ENCODE data around the gene MYCBP2.

Gene MYCBP2

GRCh38 chr13:77065461-77066147 is 261.3 kb downstream of the MYCBP2 start:
- DNase-seq: no peak

GRCh38 chr13:77062097-77062496 is 264.8 kb downstream of the MYCBP2 start:
- no peak for DNase-seq

GRCh38 chr13:77061362-77061761 is 265.5 kb downstream of the MYCBP2 start:
- no peak for DNase-seq

GRCh38 chr13:77056886-77057285 is 270.0 kb downstream of the MYCBP2 start:
- DNase-seq: no peak

GRCh38 chr13:77056382-77056781 is 270.5 kb downstream of the MYCBP2 start:
- no peak for DNase-seq

GRCh38 chr13:77055158-77055557 is 271.7 kb downstream of the MYCBP2 start:
- DNase-seq: no peak

GRCh38 chr13:77053192-77053591 is 273.7 kb downstream of the MYCBP2 start:
- DNase-seq: no peak

GRCh38 chr13:77048681-77049080 is 278.2 kb downstream of the MYCBP2 start:
- DNase-seq: no peak

- no peak for DNase-seq
These were observed 279.1 kb downstream of the MYCBP2 start for GRCh38 chr13:77047649-77048343.

GRCh38 chr13:77042566-77043177 is 284.2 kb downstream of the MYCBP2 start:
- DNase-seq: no peak

- no peak for DNase-seq
These were observed 286.1 kb downstream of the MYCBP2 start for GRCh38 chr13:77040835-77041234.

- DNase-seq: no peak
These were observed 286.8 kb downstream of the MYCBP2 start for GRCh38 chr13:77040076-77040475.

GRCh38 chr13:77038907-77039480 is 287.9 kb downstream of the MYCBP2 start:
- DNase-seq: no peak

GRCh38 chr13:77036279-77036678 is 290.6 kb downstream of the MYCBP2 start:
- no peak for DNase-seq

GRCh38 chr13:77034881-77035280 is 292.0 kb downstream of the MYCBP2 start:
- DNase-seq: no peak

- no peak for DNase-seq
These were observed 293.1 kb downstream of the MYCBP2 start for GRCh38 chr13:77033717-77034302.

- no peak for DNase-seq
These were observed 295.1 kb downstream of the MYCBP2 start for GRCh38 chr13:77031656-77032243.

GRCh38 chr13:77029436-77029835 is 297.5 kb downstream of the MYCBP2 start:
- DNase-seq: no peak

- no peak for DNase-seq
These were observed 298.7 kb downstream of the MYCBP2 start for GRCh38 chr13:77028202-77028601.

- DNase-seq: peak; percentile 91
These were observed 299.9 kb downstream of the MYCBP2 start, which contains the start of gene FBXL3 for GRCh38 chr13:77026861-77027621. FBXL3 (minus strand) TSS chr13:77027159; CDS start chr13:77021860, 5,299 bp downstream.

GRCh38 chr13:77026255-77026860 is 300.5 kb downstream of the MYCBP2 start:
- DNase-seq: peak; percentile 85

- no peak for DNase-seq
These were observed 304.6 kb downstream of the MYCBP2 start for GRCh38 chr13:77022341-77022740.

All from activated CD8-positive, alpha-beta memory T cell treated with anti-CD3 and anti-CD28 coated beads for 24 hours (primary cell).